Muscle layer of colon (tissue), 2 donors: ENCODE results near the gene MED6.
A peak's percentile ranks its signal among the peaks of the same experiment; 100 is the strongest.

Experiments
- H3K27ac ChIP-seq: one replicate; pipeline ENCODE4 v1.7.0; 2013; ENCODE audit warnings: low read depth, mild to moderate bottlenecking, low read length, moderate library complexity
- H3K27me3 ChIP-seq, 2 donors: one replicate each; pipeline ENCODE4 v1.7.0; 2013; ENCODE audit warnings: low read length in 2 of 2, mild to moderate bottlenecking in 2 of 2; ENCODE audit not compliant: insufficient read depth in 2 of 2, control insufficient read depth in 1 of 2
- H3K36me3 ChIP-seq: one replicate; pipeline ENCODE4 v1.7.0; 2013; ENCODE audit warnings: mild to moderate bottlenecking, low read length; ENCODE audit not compliant: insufficient read depth
- H3K4me1 ChIP-seq: one replicate; pipeline ENCODE4 v1.7.0; 2013; ENCODE audit warnings: mild to moderate bottlenecking, low read length; ENCODE audit not compliant: insufficient read depth
- H3K4me3 ChIP-seq, 2 donors: one replicate each; pipeline ENCODE4 v1.7.0; 2013; ENCODE audit warnings: low read length in 2 of 2, low read depth in 1 of 2, mild to moderate bottlenecking in 1 of 2, moderate library complexity in 1 of 2
- H3K9ac ChIP-seq: one replicate; pipeline ENCODE4 v1.7.0; 2013; ENCODE audit warnings: low read length
- H3K9me3 ChIP-seq: one replicate; pipeline ENCODE4 v1.7.0; 2013; ENCODE audit warnings: mild to moderate bottlenecking, low read length
- donor health status: abdominal sarcoma.
- donor health status: Adenocarcinoma of cecum.

MED6 gene, protein sequence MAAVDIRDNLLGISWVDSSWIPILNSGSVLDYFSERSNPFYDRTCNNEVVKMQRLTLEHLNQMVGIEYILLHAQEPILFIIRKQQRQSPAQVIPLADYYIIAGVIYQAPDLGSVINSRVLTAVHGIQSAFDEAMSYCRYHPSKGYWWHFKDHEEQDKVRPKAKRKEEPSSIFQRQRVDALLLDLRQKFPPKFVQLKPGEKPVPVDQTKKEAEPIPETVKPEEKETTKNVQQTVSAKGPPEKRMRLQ

GRCh38 chr14:70600382-70601157, at the start of gene MED6:
MED6 (minus strand) TSS chr14:70600655; CDS start chr14:70600637, 18 bp downstream.
- peaks cover 17% of the 10 kb centered on the region for H3K4me1 ChIP-seq
- no peaks in the 10 kb centered on the region for H3K9me3 ChIP-seq
- peaks cover 8% of the 10 kb centered on the region for H3K36me3 ChIP-seq
- H3K27ac ChIP-seq = peak within 1 kb of the TSS; percentile 57
- H3K9ac ChIP-seq = peak within 1 kb of the TSS; percentile 88
- H3K27me3 ChIP-seq = no peaks in the 10 kb centered on the region
- H3K4me3 ChIP-seq = peak within 1 kb of the TSS; percentile 53 to 99

GRCh38 chr14:70649803-70650202, 49.3 kb upstream of the MED6 start:
- Histone ChIP-seq H3K9ac (no peak overlapping the region), H3K9me3 (no peaks in the 10 kb centered on the region), H3K4me1 (no peaks in the 10 kb centered on the region), H3K27me3 (no peaks in the 10 kb centered on the region), H3K27ac (no peak overlapping the region), H3K36me3 (no peaks in the 10 kb centered on the region), H3K4me3 (no peak overlapping the region)

DNA sequence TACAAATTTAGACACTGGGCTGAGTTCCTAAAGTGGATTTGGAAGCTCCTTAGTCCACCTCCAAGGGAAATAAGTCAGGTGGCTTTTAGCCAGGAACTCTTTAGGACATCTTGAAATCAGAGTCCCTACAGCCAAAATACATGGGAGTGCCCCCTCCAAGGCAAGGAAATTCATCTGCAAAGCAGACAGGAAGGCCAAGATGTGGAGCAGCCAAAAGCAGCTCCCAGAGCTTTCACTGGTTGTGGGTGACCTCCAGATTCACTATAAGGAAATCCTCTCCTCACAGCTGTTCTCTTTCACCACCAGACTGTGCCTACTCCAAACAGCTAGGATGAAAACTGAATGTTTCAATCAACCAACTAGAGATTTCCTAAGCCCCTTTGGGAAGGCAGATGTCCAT, 47.9 kb upstream of the MED6 start:
- Histone ChIP-seq H3K9me3 (no peaks in the 10 kb centered on the region), H3K9ac (no peak overlapping the region), H3K27me3 (peaks cover 2 to 9% of the 10 kb centered on the region in 2 donors), H3K27ac (no peak overlapping the region), H3K4me3 (no peak overlapping the region), H3K36me3 (no peaks in the 10 kb centered on the region), H3K4me1 (no peaks in the 10 kb centered on the region)

- Histone ChIP-seq H3K27me3 (peaks cover 10 to 20% of the 10 kb centered on the region in 2 donors), H3K4me3 (no peak overlapping the region), H3K27ac (no peak overlapping the region), H3K4me1 (no peaks in the 10 kb centered on the region), H3K9me3 (no peaks in the 10 kb centered on the region), H3K9ac (no peak overlapping the region), H3K36me3 (no peaks in the 10 kb centered on the region)
Observed at GRCh38 chr14:70646705-70647104, 46.2 kb upstream of the MED6 start.

DNA sequence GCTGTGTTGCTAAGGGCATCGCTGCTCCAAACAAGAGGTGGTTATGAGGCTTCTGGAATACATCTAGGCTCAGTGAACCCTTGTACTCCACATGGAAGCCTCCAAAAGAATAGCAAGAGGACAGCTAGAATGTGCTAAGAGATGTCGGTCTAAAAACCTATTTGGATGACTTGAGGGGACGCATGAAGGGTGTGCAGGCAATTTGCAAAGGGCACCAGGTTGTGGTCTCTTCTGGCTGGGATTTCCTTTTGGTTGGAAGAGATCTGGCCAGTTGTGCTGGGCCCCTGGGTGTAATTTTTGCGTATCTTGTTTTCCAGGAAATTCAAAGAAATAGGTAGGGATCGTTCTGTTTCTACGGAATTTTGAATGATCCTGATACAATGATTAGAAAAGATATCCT, 45.4 kb upstream of the MED6 start:
- H3K4me1 ChIP-seq = no peaks in the 10 kb centered on the region
- no peak overlapping the region for H3K4me3 ChIP-seq
- no peaks in the 10 kb centered on the region for H3K9me3 ChIP-seq
- H3K27me3 ChIP-seq = peaks cover 11 to 20% of the 10 kb centered on the region in 2 donors
- H3K9ac ChIP-seq = no peak overlapping the region
- H3K36me3 ChIP-seq = no peaks in the 10 kb centered on the region
- no peak overlapping the region for H3K27ac ChIP-seq

- Histone ChIP-seq H3K36me3 (no peaks in the 10 kb centered on the region), H3K27me3 (peaks cover 14 to 29% of the 10 kb centered on the region in 2 donors), H3K4me3 (no peak overlapping the region), H3K9ac (no peak overlapping the region), H3K27ac (no peak overlapping the region), H3K4me1 (no peaks in the 10 kb centered on the region), H3K9me3 (no peaks in the 10 kb centered on the region)
Observed at GRCh38 chr14:70643967-70644366, 43.5 kb upstream of the MED6 start.

DNA sequence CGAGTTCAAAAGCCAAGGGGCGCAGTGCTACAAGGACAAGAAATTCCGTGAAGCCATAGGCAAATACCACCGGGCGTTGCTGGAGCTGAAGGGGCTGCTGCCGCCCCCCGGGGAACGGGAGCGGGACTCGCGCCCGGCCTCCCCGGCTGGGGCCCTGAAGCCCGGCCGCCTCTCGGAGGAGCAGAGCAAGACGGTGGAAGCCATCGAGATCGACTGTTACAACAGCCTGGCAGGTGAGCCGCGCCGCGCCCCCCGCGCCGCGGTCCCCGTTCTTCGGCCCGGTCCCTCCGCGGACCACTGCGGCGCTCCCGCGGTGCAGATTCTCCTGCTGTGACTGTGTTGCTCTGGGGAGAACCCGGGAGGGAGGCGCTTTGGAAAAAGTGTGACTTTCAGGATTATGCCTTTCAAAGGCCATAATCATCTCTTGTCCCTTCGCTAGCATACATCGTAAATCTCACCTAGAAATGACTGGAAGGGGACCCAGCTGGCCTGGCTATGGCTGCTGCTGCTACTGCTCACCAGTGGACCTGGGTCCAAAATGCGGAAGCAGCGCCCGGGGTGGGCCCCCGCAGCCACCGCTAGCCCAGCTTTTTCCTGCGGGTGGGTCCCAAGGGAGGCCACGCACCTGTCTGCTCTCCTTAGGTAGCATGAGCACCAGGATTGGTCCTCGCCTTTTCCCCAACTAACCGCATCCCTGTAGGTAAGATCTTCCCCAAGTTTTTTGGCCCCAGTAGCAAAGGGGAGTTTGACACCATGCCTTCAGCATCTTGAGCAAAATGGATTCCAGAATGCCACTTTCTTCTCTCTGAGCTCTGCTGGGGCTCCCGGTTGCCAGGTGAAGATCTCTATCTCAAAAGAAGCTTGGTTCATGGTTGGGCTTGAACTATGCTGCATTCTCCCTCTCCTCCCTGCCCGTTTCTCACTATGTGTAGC, 42.1 kb upstream of the MED6 start:
- Histone ChIP-seq H3K9ac (no peak overlapping the region), H3K27ac (no peak overlapping the region), H3K36me3 (no peaks in the 10 kb centered on the region), H3K9me3 (no peaks in the 10 kb centered on the region), H3K4me3 (peak overlapping the region; percentile 38 to 54), H3K27me3 (peaks cover 14 to 29% of the 10 kb centered on the region in 2 donors), H3K4me1 (no peaks in the 10 kb centered on the region)

GRCh38 chr14:70641548-70642302, 41.3 kb upstream of the MED6 start, which contains the start of gene TTC9:
TTC9 (plus strand) TSS chr14:70641916; CDS start chr14:70642130, 214 bp downstream.
- H3K9me3 ChIP-seq = no peaks in the 10 kb centered on the region
- H3K4me1 ChIP-seq = no peaks in the 10 kb centered on the region
- peaks cover 14 to 29% of the 10 kb centered on the region in 2 donors for H3K27me3 ChIP-seq
- no peak within 1 kb of the TSS for H3K27ac ChIP-seq
- H3K36me3 ChIP-seq = no peaks in the 10 kb centered on the region
- peak within 1 kb of the TSS; percentile 38 to 54 for H3K4me3 ChIP-seq
- no peak within 1 kb of the TSS for H3K9ac ChIP-seq

GRCh38 chr14:70640938-70641547, 40.6 kb upstream of the MED6 start:
- Histone ChIP-seq H3K27ac (no peak overlapping the region), H3K27me3 (peaks cover 14 to 29% of the 10 kb centered on the region in 2 donors), H3K9ac (no peak overlapping the region), H3K4me3 (peak overlapping the region; percentile 2 to 7), H3K36me3 (no peaks in the 10 kb centered on the region), H3K4me1 (no peaks in the 10 kb centered on the region), H3K9me3 (no peaks in the 10 kb centered on the region)

- Histone ChIP-seq H3K4me1 (no peaks in the 10 kb centered on the region), H3K9me3 (no peaks in the 10 kb centered on the region), H3K4me3 (no peak overlapping the region), H3K27me3 (peaks cover 12 to 21% of the 10 kb centered on the region in 2 donors), H3K36me3 (no peaks in the 10 kb centered on the region), H3K9ac (no peak overlapping the region), H3K27ac (no peak overlapping the region)
Observed at GRCh38 chr14:70638416-70638815, 38.0 kb upstream of the MED6 start.
